ENCODE results near the gene PPP1R9A. TPM values are rescaled to one million over a fixed set of nuclear protein-coding genes. Genes with fewer than 3 reads are reported as not detected.

Gene PPP1R9A
- total RNA-seq, 1 experiment from 2014 or later = 13.5 TPM

- ChIA-PET CTCF (no interaction called here), RAD21 (ENCODE audit: low non-redundant PET in 1 of 2, low total read pairs in 2 of 2, uncharacterized antibody in 2 of 2, unreplicated experiment in 2 of 2) (no interaction called here), POLR2A (no interaction called here)
- H3K9me3 ChIP-seq (ENCODE audit: control insufficient read depth in 1 of 2, insufficient read depth in 1 of 2, low read depth in 1 of 2, low read length in 2 of 2) = no peaks in the 10 kb centered on the region
- no peaks in the 10 kb centered on the region for H3K79me2 ChIP-seq (ENCODE audit: insufficient read depth, low read length)
- H2AFZ ChIP-seq (ENCODE audit: low read depth, low read length, poor library complexity, severe bottlenecking) = no peak overlapping the region
- H3K4me3 ChIP-seq (replicated peaks in 1 of 2; ENCODE audit: low read depth in 1 of 2, low read length in 2 of 2) = no peak overlapping the region
- no peaks in the 10 kb centered on the region for H3K9me2 ChIP-seq (ENCODE audit: insufficient read depth)
- DNase-seq (ENCODE audit: low read depth, low spot score) (no peak), ATAC-seq (no peak)
- TF ChIP-seq RAD21 (IDR thresholded peaks at IDR 0.05; ENCODE audit: low read depth) = no peak
- no TSS peak for BruUV-seq (replicated peaks)
- H3K36me3 ChIP-seq (ENCODE audit: control insufficient read depth in 1 of 2, insufficient read depth in 2 of 2, low read length in 2 of 2) = no peaks in the 10 kb centered on the region
- no peaks in the 10 kb centered on the region for H3K4me1 ChIP-seq (ENCODE audit: control insufficient read depth in 1 of 2, insufficient read depth in 2 of 2, low read length in 2 of 2)
- H3K27me3 ChIP-seq (ENCODE audit: insufficient read depth, low read length) = no peaks in the 10 kb centered on the region
- intact Hi-C loops (cut with micrococcal nuclease) = no loop called here
- H4K20me1 ChIP-seq (ENCODE audit: insufficient read depth) = no peaks in the 10 kb centered on the region
- no peak overlapping the region for H3K4me2 ChIP-seq (ENCODE audit: low read length)
- H3K27ac ChIP-seq (ENCODE audit: low read depth, low read length) = no peak overlapping the region
- no peak overlapping the region for H3K9ac ChIP-seq (ENCODE audit: low read length)
Observed at GRCh38 chr7:95141755-95142154, 234.4 kb downstream of the PPP1R9A start.

- Histone ChIP-seq H3K27me3 (ENCODE audit: insufficient read depth, low read length) (no peaks in the 10 kb centered on the region), H4K20me1 (ENCODE audit: insufficient read depth) (no peaks in the 10 kb centered on the region), H3K4me1 (ENCODE audit: control insufficient read depth in 1 of 2, insufficient read depth in 2 of 2, low read length in 2 of 2) (no peaks in the 10 kb centered on the region), H3K9ac (ENCODE audit: low read length) (no peak overlapping the region), H3K9me3 (ENCODE audit: control insufficient read depth in 1 of 2, insufficient read depth in 1 of 2, low read depth in 1 of 2, low read length in 2 of 2) (no peaks in the 10 kb centered on the region), H3K9me2 (ENCODE audit: insufficient read depth) (peaks cover 2% of the 10 kb centered on the region; the same call in 1 of the 2 replicates), H3K79me2 (ENCODE audit: insufficient read depth, low read length) (no peaks in the 10 kb centered on the region), H3K4me3 (replicated peaks in 1 of 2; ENCODE audit: low read depth in 1 of 2, low read length in 2 of 2) (no peak overlapping the region), H3K36me3 (ENCODE audit: control insufficient read depth in 1 of 2, insufficient read depth in 2 of 2, low read length in 2 of 2) (no peaks in the 10 kb centered on the region), H3K4me2 (ENCODE audit: low read length) (no peak overlapping the region), H2AFZ (ENCODE audit: low read depth, low read length, poor library complexity, severe bottlenecking) (no peak overlapping the region), H3K27ac (ENCODE audit: low read depth, low read length) (no peak overlapping the region)
- intact Hi-C loops (cut with micrococcal nuclease) = no loop called here
- ChIA-PET RAD21 (ENCODE audit: low non-redundant PET in 1 of 2, low total read pairs in 2 of 2, uncharacterized antibody in 2 of 2, unreplicated experiment in 2 of 2) (no interaction called here), POLR2A (no interaction called here), CTCF (no interaction called here)
- BruUV-seq (replicated peaks) = no TSS peak
- ATAC-seq = no peak
- DNase-seq (ENCODE audit: low read depth, low spot score) = no peak
- TF ChIP-seq ZBTB33 (IDR thresholded peaks at IDR 0.05; ENCODE audit: extremely low read depth, insufficient replicate concordance, low read length) (no peak), ATF3 (IDR thresholded peaks at IDR 0.05) (no peak)
Observed at GRCh38 chr7:95144256-95144655, 236.9 kb downstream of the PPP1R9A start.
